OCI-LY1 (cell line): ENCODE measurements around the gene ARFGAP2.

Experiments
- H2AFZ ChIP-seq: fragments of 200-600 bp; sonication (generic), shearing (Covaris generic); 2 replicates; pipeline ENCODE4 v1.6.0; 2014; ENCODE audit warnings: antibody characterized with exemption, mild to moderate bottlenecking, low read length
- H3F3A ChIP-seq: fragments of 200-600 bp; sonication (generic), shearing (Covaris generic); 2 replicates; pipeline ENCODE4 v1.6.0; 2014; ENCODE audit warnings: mild to moderate bottlenecking, antibody characterized with exemption, low read length, moderate library complexity; ENCODE audit not compliant: insufficient read depth
- H3K27ac ChIP-seq: fragments of 200-600 bp; sonication (generic); 2 replicates; pipeline ENCODE4 v1.5.1; 2014; ENCODE audit warnings: low read length, mixed run types, mild to moderate bottlenecking, low read depth; ENCODE audit not compliant: poor library complexity, severe bottlenecking
- H3K27me3 ChIP-seq: fragments of 200-600 bp; sonication (generic); 2 replicates; pipeline ENCODE4 v1.6.0; 2014; ENCODE audit warnings: antibody characterized with exemption, mild to moderate bottlenecking, low read length, moderate library complexity; ENCODE audit not compliant: insufficient read depth
- H3K36me3 ChIP-seq: fragments of 200-600 bp; sonication (generic); 2 replicates; pipeline ENCODE4 v1.6.1; 2014; ENCODE audit warnings: mild to moderate bottlenecking, antibody characterized with exemption, low read length, moderate library complexity, mixed read lengths; ENCODE audit not compliant: insufficient read depth
- H3K4me1 ChIP-seq: fragments of 200-600 bp; sonication (generic); 2 replicates; pipeline ENCODE4 v1.5.1; 2014; ENCODE audit warnings: mild to moderate bottlenecking, low read length, moderate library complexity; ENCODE audit not compliant: insufficient read depth, severe bottlenecking
- H3K4me2 ChIP-seq: fragments of 200-600 bp; sonication (generic), shearing (Covaris generic); 2 replicates; pipeline ENCODE4 v1.6.1; 2014; ENCODE audit warnings: low read length
- H3K4me3 ChIP-seq: fragments of 200-600 bp; sonication (generic); 2 replicates; pipeline ENCODE4 v1.5.1; 2014; ENCODE audit warnings: low read length, low read depth, mild to moderate bottlenecking, mixed read lengths; ENCODE audit not compliant: poor library complexity, severe bottlenecking
- H3K79me2 ChIP-seq: fragments of 200-600 bp; shearing (Covaris generic); 2 replicates; pipeline ENCODE4 v1.6.1; 2016; ENCODE audit warnings: mixed run types, low read length, mixed read lengths; ENCODE audit not compliant: insufficient read depth
- H3K9ac ChIP-seq: fragments of 200-600 bp; sonication (generic), shearing (Covaris generic); 2 replicates; pipeline ENCODE4 v1.6.1; 2014; ENCODE audit warnings: mild to moderate bottlenecking, low read length, mixed read lengths
- H3K9me2 ChIP-seq: fragments of 200-600 bp; sonication (generic), shearing (Covaris generic); 2 replicates; pipeline ENCODE4 v1.6.1; 2014; ENCODE audit warnings: low read depth, mild to moderate bottlenecking, low read length, mixed read lengths
- H3K9me3 ChIP-seq: fragments of 200-600 bp; shearing (Covaris generic); 2 replicates; pipeline ENCODE4 v1.6.1; 2014; ENCODE audit warnings: low read length, mixed read lengths
- H4K20me1 ChIP-seq: fragments of 200-600 bp; sonication (generic), shearing (Covaris generic); 2 replicates; pipeline ENCODE4 v1.6.0; 2016; ENCODE audit warnings: mild to moderate bottlenecking, low read length; ENCODE audit not compliant: insufficient read depth
- CTCF ChIP-seq: fragments of 200-600 bp; sonication (generic), shearing (Covaris generic); IDR thresholded peaks from 2 replicates; pipeline ENCODE4 v1.5.1; 2017; ENCODE audit warnings: mild to moderate bottlenecking, antibody characterized with exemption, low read length, moderate library complexity, mixed read lengths
- EZH2 ChIP-seq: fragments of 200-600 bp; sonication (generic), shearing (Covaris generic); IDR thresholded peaks from 2 replicates; pipeline ENCODE4 v1.8.0; 2017; ENCODE audit warnings: borderline replicate concordance, mixed run types, mild to moderate bottlenecking, antibody characterized with exemption, low read length, moderate library complexity, mixed read lengths

Gene ARFGAP2

GRCh38 chr11:47124675-47125074 is 52.0 kb downstream of the ARFGAP2 start:
- no peaks in the 10 kb centered on the region for H3K27me3 ChIP-seq
- no peak overlapping the region for H3K4me3 ChIP-seq
- H3K36me3 ChIP-seq = no peaks in the 10 kb centered on the region
- H4K20me1 ChIP-seq = no peaks in the 10 kb centered on the region
- H3K9ac ChIP-seq = peak overlapping the region; percentile 25; the same call in 1 of the 2 replicates
- H2AFZ ChIP-seq = no peak overlapping the region
- H3K27ac ChIP-seq = peak overlapping the region; percentile 65
- H3K79me2 ChIP-seq = no peaks in the 10 kb centered on the region
- no peaks in the 10 kb centered on the region for H3K9me3 ChIP-seq
- TF ChIP-seq CTCF (no peak), EZH2 (no peak)
- peak overlapping the region; percentile 23; the same call in 1 of the 2 replicates for H3K4me2 ChIP-seq
- peaks cover 39% of the 10 kb centered on the region for H3K4me1 ChIP-seq
- no peaks in the 10 kb centered on the region for H3K9me2 ChIP-seq
- H3F3A ChIP-seq = no peaks in the 10 kb centered on the region

- H3K4me3 ChIP-seq = no peak overlapping the region
- TF ChIP-seq CTCF (no peak), EZH2 (no peak)
- H2AFZ ChIP-seq = no peak overlapping the region
- H3K4me2 ChIP-seq = no peak overlapping the region
- H3K9me3 ChIP-seq = no peaks in the 10 kb centered on the region
- H3K9me2 ChIP-seq = no peaks in the 10 kb centered on the region
- peak overlapping the region; percentile 65 for H3K27ac ChIP-seq
- H3K79me2 ChIP-seq = no peaks in the 10 kb centered on the region
- no peaks in the 10 kb centered on the region for H4K20me1 ChIP-seq
- H3K4me1 ChIP-seq = peaks cover 46% of the 10 kb centered on the region
- no peaks in the 10 kb centered on the region for H3F3A ChIP-seq
- H3K36me3 ChIP-seq = no peaks in the 10 kb centered on the region
- H3K9ac ChIP-seq = no peak overlapping the region
- H3K27me3 ChIP-seq = no peaks in the 10 kb centered on the region
Observed at GRCh38 chr11:47123094-47123493, 53.6 kb downstream of the ARFGAP2 start.

GRCh38 chr11:47121731-47122130 is 54.9 kb downstream of the ARFGAP2 start:
- TF ChIP-seq CTCF = no peak
- TF ChIP-seq EZH2 = no peak
- H3K4me2 ChIP-seq = no peak overlapping the region

More at GRCh38 chr11:47121731-47122130, 54.9 kb downstream of the ARFGAP2 start:
- Histone ChIP-seq H3K9ac (no peak overlapping the region), H3K27ac (no peak overlapping the region), H3K27me3 (no peaks in the 10 kb centered on the region), H4K20me1 (no peaks in the 10 kb centered on the region), H3K9me2 (no peaks in the 10 kb centered on the region), H2AFZ (no peak overlapping the region), H3K4me3 (no peak overlapping the region), H3K4me1 (peaks cover 46% of the 10 kb centered on the region), H3K79me2 (no peaks in the 10 kb centered on the region), H3K9me3 (no peaks in the 10 kb centered on the region), H3F3A (no peaks in the 10 kb centered on the region), H3K36me3 (no peaks in the 10 kb centered on the region)
